Pons (tissue), 1 donor: ENCODE measurements around the gene MINDY1.

Source experiments
- DNase-seq: peaks from one replicate; pipeline ENCODE4 v3.0.0-alpha.2; 2016; ENCODE audit warnings: low spot score

Gene MINDY1

GRCh38 chr1:150965605-150966004 is 41.1 kb downstream of the MINDY1 start:
- no peak for DNase-seq

- no peak for DNase-seq
These were observed 42.6 kb downstream of the MINDY1 start for GRCh38 chr1:150964164-150964489.

GRCh38 chr1:150963321-150964163 is 43.2 kb downstream of the MINDY1 start:
- DNase-seq: no peak

- no peak for DNase-seq
These were observed 44.9 kb downstream of the MINDY1 start for GRCh38 chr1:150961756-150962155.

GRCh38 chr1:150960646-150961045 is 46.1 kb downstream of the MINDY1 start:
- no peak for DNase-seq

GRCh38 chr1:150957666-150958065 is 49.0 kb downstream of the MINDY1 start:
- no peak for DNase-seq

- DNase-seq: no peak
These were observed 51.4 kb downstream of the MINDY1 start for GRCh38 chr1:150955280-150955679.

GRCh38 chr1:150954708-150955107 is 52.0 kb downstream of the MINDY1 start:
- no peak for DNase-seq
